Stimulated activated effector memory CD8-positive, alpha-beta T cell treated with anti-CD3 and anti-CD28 coated beads, Interleukin-12 subunit alpha, Interleukin-12 subunit beta, amount 100 ng/mL, for 72 hours (primary cell): Measurements from ENCODE around the gene SNX24.
"Not testable (repeated sequence)": the region's sequence is repeated elsewhere in the genome, so short reads cannot be mapped to it uniquely, and the experiment has no call there.

ENCODE experiments used
- ATAC-seq: fragments of 150-1000 bp; cut with Tn5 transposase; 2 replicates; pipeline ENCODE4 v1.10.0; 2021
- DNase-seq, 2 donors: peaks; one replicate each; pipeline ENCODE4 v3.0.0; 2021 to 2022; ENCODE audit warnings: low spot score in 2 of 2
- H3K27ac Mint-ChIP-seq: one replicate; pipeline ENCODE4 v1.8.0; 2022; ENCODE audit warnings: mild to moderate bottlenecking, mixed read lengths
- H3K36me3 Mint-ChIP-seq: one replicate; pipeline ENCODE4 v1.8.0; 2022; ENCODE audit warnings: mild to moderate bottlenecking, mixed read lengths
- H3K4me1 Mint-ChIP-seq: one replicate; pipeline ENCODE4 v1.8.0; 2022; ENCODE audit warnings: mixed read lengths
- H3K4me3 Mint-ChIP-seq: one replicate; pipeline ENCODE4 v1.8.0; 2022; ENCODE audit warnings: mild to moderate bottlenecking, mixed read lengths
- H3K9me3 Mint-ChIP-seq: one replicate; pipeline ENCODE4 v1.8.0; 2022; ENCODE audit warnings: mixed read lengths

The SNX24 gene

GRCh38 chr5:122857538-122857937 lies 12.1 kb downstream of the SNX24 start:
- not testable (repeated sequence) for H3K9me3 Mint-ChIP-seq

GRCh38 chr5:122858451-122858850 lies 13.0 kb downstream of the SNX24 start:
- DNase-seq (no peak), ATAC-seq (peak; percentile 70)
- peaks cover 6% of the 10 kb centered on the region for H3K4me1 Mint-ChIP-seq
- no peaks in the 10 kb centered on the region for H3K36me3 Mint-ChIP-seq
- no peak overlapping the region for H3K4me3 Mint-ChIP-seq
- no peaks in the 10 kb centered on the region for H3K9me3 Mint-ChIP-seq
- no peak overlapping the region for H3K27ac Mint-ChIP-seq

More at GRCh38 chr5:122857538-122857937, 12.1 kb downstream of the SNX24 start:
- not testable (repeated sequence) for H3K4me3 Mint-ChIP-seq, DNase-seq, H3K4me1 Mint-ChIP-seq, ATAC-seq, H3K27ac Mint-ChIP-seq, H3K36me3 Mint-ChIP-seq

- Mint-ChIP-seq H3K9me3 (no peaks in the 10 kb centered on the region), H3K4me1 (peaks cover 22% of the 10 kb centered on the region), H3K4me3 (no peak overlapping the region), H3K36me3 (no peaks in the 10 kb centered on the region), H3K27ac (no peak overlapping the region)
- DNase-seq (no peak), ATAC-seq (no peak)
Measured at GRCh38 chr5:122863240-122863639, 17.8 kb downstream of the SNX24 start.

GRCh38 chr5:122863721-122864120 lies 18.3 kb downstream of the SNX24 start:
- no peak overlapping the region for H3K27ac Mint-ChIP-seq
- H3K4me1 Mint-ChIP-seq, result peaks cover 22% of the 10 kb centered on the region
- peak overlapping the region; percentile 32 for H3K4me3 Mint-ChIP-seq
- ATAC-seq (no peak), DNase-seq (no peak)
- H3K36me3 Mint-ChIP-seq, result no peaks in the 10 kb centered on the region
- H3K9me3 Mint-ChIP-seq, result no peaks in the 10 kb centered on the region

GRCh38 chr5:122864400-122864799 lies 19.0 kb downstream of the SNX24 start:
- H3K9me3 Mint-ChIP-seq, result no peaks in the 10 kb centered on the region
- peak overlapping the region; percentile 32 for H3K4me3 Mint-ChIP-seq
- peak; percentile 97 for ATAC-seq
- no peaks in the 10 kb centered on the region for H3K36me3 Mint-ChIP-seq
- peaks cover 22% of the 10 kb centered on the region for H3K4me1 Mint-ChIP-seq
- DNase-seq, result peak; percentile 7 to 70
- peak overlapping the region; percentile 27 for H3K27ac Mint-ChIP-seq

GRCh38 chr5:122864842-122865241 lies 19.4 kb downstream of the SNX24 start:
- peak overlapping the region; percentile 32 for H3K4me3 Mint-ChIP-seq
- H3K9me3 Mint-ChIP-seq, result no peaks in the 10 kb centered on the region
- H3K36me3 Mint-ChIP-seq, result no peaks in the 10 kb centered on the region
- H3K27ac Mint-ChIP-seq, result peak overlapping the region; percentile 27
- H3K4me1 Mint-ChIP-seq, result peaks cover 22% of the 10 kb centered on the region
- ATAC-seq (peak; percentile 57), DNase-seq (no peak)

GRCh38 chr5:122870219-122870856 lies 24.9 kb downstream of the SNX24 start:
- H3K4me3 Mint-ChIP-seq, result no peak overlapping the region
- DNase-seq (no peak), ATAC-seq (no peak)
- no peaks in the 10 kb centered on the region for H3K9me3 Mint-ChIP-seq
- peaks cover 6% of the 10 kb centered on the region for H3K4me1 Mint-ChIP-seq
- no peaks in the 10 kb centered on the region for H3K36me3 Mint-ChIP-seq
- no peak overlapping the region for H3K27ac Mint-ChIP-seq

DNA sequence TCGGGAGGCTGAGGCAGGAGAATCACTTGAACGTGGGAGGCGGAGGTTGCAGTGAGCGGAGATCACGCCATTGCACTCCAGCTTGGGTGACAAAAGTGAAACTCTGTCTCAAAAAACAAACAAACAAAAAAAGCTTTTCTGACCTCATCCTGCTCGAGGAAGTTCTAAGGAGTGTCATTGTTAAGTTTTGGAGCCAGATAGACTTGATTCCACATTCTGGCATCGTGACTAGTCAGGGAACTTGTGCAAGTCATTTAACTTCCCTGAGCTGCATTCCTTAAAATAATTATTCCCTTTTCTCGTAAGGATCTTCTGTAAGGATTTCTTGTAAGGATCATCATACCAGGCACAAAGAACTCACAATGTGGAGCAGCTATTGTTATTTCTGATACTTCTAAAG lies 26.2 kb downstream of the SNX24 start:
- no peak for DNase-seq

GRCh38 chr5:122874179-122874875 lies 28.9 kb downstream of the SNX24 start:
- H3K4me1 Mint-ChIP-seq, result peaks cover 26% of the 10 kb centered on the region
- H3K27ac Mint-ChIP-seq, result no peak overlapping the region
- H3K36me3 Mint-ChIP-seq, result no peaks in the 10 kb centered on the region
- no peaks in the 10 kb centered on the region for H3K9me3 Mint-ChIP-seq
- no peak for DNase-seq
- ATAC-seq, result no peak
- no peak overlapping the region for H3K4me3 Mint-ChIP-seq

More for the DNA sequence above, 26.2 kb downstream of the SNX24 start:
- Mint-ChIP-seq H3K9me3 (no peaks in the 10 kb centered on the region), H3K4me3 (no peak overlapping the region), H3K36me3 (no peaks in the 10 kb centered on the region), H3K4me1 (peaks cover 8% of the 10 kb centered on the region), H3K27ac (no peak overlapping the region)
- ATAC-seq, result no peak

GRCh38 chr5:122877518-122877917 lies 32.1 kb downstream of the SNX24 start:
- Mint-ChIP-seq H3K27ac (no peak overlapping the region), H3K9me3 (no peaks in the 10 kb centered on the region), H3K36me3 (no peaks in the 10 kb centered on the region), H3K4me3 (no peak overlapping the region), H3K4me1 (peaks cover 23% of the 10 kb centered on the region)
- DNase-seq, result no peak
- ATAC-seq, result no peak

GRCh38 chr5:122879076-122879475 lies 33.7 kb downstream of the SNX24 start:
- no peak for DNase-seq
- Mint-ChIP-seq H3K4me3 (no peak overlapping the region), H3K27ac (no peak overlapping the region)

DNA sequence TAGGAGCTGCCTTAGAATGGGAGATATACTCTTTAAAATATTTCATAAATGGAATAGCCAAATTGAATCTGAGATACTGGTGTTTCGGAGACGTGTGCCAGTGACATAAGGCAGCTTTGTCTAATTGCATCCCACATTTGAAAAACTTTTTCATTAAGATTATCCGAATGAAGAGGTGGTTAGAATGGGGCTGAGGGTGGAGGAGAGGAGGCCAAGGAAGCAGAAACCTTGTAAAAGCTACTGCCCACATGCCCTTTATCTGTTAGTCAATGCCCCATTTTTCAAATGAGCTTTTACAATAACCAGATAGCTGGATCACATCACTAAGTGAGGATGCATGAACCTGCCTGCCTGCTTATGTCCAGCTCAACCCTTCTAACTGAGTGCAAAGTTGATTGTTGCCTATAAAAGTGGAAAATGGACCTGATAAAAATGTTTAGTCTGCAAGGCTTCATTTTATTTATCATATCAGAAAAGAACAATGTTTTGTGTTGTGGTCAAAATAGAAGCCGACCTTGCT lies 34.8 kb downstream of the SNX24 start:
- Mint-ChIP-seq H3K9me3 (no peaks in the 10 kb centered on the region), H3K4me1 (peaks cover 29% of the 10 kb centered on the region), H3K27ac (no peak overlapping the region), H3K36me3 (no peaks in the 10 kb centered on the region), H3K4me3 (no peak overlapping the region)
- no peak for ATAC-seq
- DNase-seq, result no peak

More at GRCh38 chr5:122879076-122879475, 33.7 kb downstream of the SNX24 start:
- peaks cover 29% of the 10 kb centered on the region for H3K4me1 Mint-ChIP-seq
- ATAC-seq, result no peak
- no peaks in the 10 kb centered on the region for H3K9me3 Mint-ChIP-seq
- no peaks in the 10 kb centered on the region for H3K36me3 Mint-ChIP-seq

DNA sequence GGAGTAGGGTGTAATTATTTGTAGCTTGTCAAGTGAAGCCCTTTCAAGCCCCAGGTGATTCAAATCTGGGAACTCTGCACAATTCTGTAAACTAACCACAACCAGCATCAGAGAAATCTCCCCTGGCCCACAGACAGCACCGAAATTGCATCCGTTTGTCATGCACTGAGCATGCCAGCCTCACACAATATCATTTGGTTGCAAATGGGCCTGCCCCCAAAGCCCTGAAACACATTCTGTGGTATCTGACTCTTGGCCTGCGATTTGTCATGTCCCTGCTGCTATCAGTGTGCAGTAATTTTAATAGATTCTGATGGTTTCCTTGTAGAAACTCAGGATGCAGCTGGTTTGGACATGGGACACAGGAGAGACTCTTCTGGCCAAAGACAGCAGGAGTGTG lies 35.3 kb downstream of the SNX24 start:
- Mint-ChIP-seq H3K4me1 (peaks cover 29% of the 10 kb centered on the region), H3K36me3 (no peaks in the 10 kb centered on the region), H3K9me3 (no peaks in the 10 kb centered on the region), H3K4me3 (no peak overlapping the region), H3K27ac (no peak overlapping the region)
- DNase-seq, result peak in 1 of 2 donors; percentile 55
- ATAC-seq, result peak; percentile 88

DNA sequence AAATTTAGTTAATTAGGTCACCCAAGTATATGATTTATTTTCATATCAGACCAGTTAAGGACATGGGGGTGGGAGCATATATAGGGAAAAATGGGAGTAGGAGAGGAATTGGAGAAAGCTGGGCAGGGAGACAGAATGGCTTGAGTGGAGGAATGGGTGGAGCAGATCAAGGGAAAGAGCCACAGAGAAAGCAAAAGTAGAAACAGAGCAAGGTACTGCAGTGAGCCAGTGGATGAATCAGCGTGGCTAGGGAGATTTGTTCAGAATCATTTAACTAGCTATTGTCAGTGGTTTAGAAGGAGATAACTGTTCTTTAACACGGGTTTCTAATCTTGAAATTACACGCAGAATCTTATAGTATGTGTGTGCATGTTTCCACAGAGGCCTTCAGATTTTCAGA lies 37.4 kb downstream of the SNX24 start:
- Mint-ChIP-seq H3K36me3 (no peaks in the 10 kb centered on the region), H3K4me1 (peaks cover 15% of the 10 kb centered on the region), H3K27ac (no peak overlapping the region), H3K9me3 (no peaks in the 10 kb centered on the region), H3K4me3 (no peak overlapping the region)
- ATAC-seq (peak; percentile 95), DNase-seq (no peak)

- H3K36me3 Mint-ChIP-seq, result no peaks in the 10 kb centered on the region
- peaks cover 9% of the 10 kb centered on the region for H3K4me1 Mint-ChIP-seq
- H3K4me3 Mint-ChIP-seq, result no peak overlapping the region
- no peak overlapping the region for H3K27ac Mint-ChIP-seq
- no peak for ATAC-seq
- DNase-seq, result no peak
- no peaks in the 10 kb centered on the region for H3K9me3 Mint-ChIP-seq
Measured at GRCh38 chr5:122885045-122885517, 39.7 kb downstream of the SNX24 start.

DNA sequence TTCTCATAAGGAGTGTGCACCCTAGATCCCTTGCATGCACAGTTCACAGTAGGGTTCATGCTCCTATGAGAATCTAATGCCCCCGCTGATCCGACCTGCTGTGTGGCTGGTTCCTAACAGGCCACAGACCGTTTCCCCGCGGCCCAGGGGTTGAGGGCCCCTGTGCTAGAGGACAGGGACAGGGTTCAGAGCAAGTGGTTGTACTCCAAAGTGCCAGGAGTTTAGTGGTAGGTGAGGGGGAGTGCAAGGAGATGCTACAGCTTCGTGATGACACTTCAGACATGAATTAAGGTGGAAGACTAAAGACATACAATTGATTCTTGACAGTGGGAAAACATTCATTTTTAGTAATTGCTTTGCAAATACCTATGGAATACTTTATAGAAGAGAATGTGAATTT lies 40.5 kb downstream of the SNX24 start:
- DNase-seq (no peak), ATAC-seq (no peak)
- Mint-ChIP-seq H3K4me3 (no peak overlapping the region), H3K4me1 (peaks cover 9% of the 10 kb centered on the region), H3K9me3 (no peaks in the 10 kb centered on the region), H3K27ac (no peak overlapping the region), H3K36me3 (no peaks in the 10 kb centered on the region)
